Naive B cell (primary cell): ENCODE measurements around the gene UGT1A3. TPM values are rescaled to one million over a fixed set of nuclear protein-coding genes. Genes with fewer than 3 reads are reported as not detected.

Source experiments
- ATAC-seq, 2 donors: fragments of 150-1000 bp; cut with Tn5 transposase; 2 replicates each; pipeline ENCODE4 v1.10.0; 2021; ENCODE audit warnings: low read depth in 2 of 2, mild to moderate bottlenecking in 2 of 2, moderate library complexity in 2 of 2
- DNase-seq: peaks from one replicate; pipeline ENCODE4 v3.0.0; 2022
- H3K27ac Mint-ChIP-seq, 6 donors: one replicate each; pipeline ENCODE4 v1.8.0; 2020 to 2022; ENCODE audit warnings: mild to moderate bottlenecking in 6 of 6, mixed read lengths in 6 of 6, moderate library complexity in 5 of 6, inconsistent platforms in 2 of 6
- H3K27me3 Mint-ChIP-seq, 3 donors: one replicate each; pipeline ENCODE4 v1.8.0; 2021 to 2022; ENCODE audit warnings: mixed read lengths in 3 of 3, mild to moderate bottlenecking in 1 of 3
- H3K36me3 Mint-ChIP-seq, 2 donors: one replicate each; pipeline ENCODE4 v1.8.0; 2020 to 2022; ENCODE audit warnings: mixed read lengths in 2 of 2, inconsistent platforms in 1 of 2, mild to moderate bottlenecking in 1 of 2
- H3K4me1 Mint-ChIP-seq, 3 donors: one replicate each; pipeline ENCODE4 v1.8.0; 2020 to 2022; ENCODE audit warnings: mixed read lengths in 3 of 3, inconsistent platforms in 1 of 3, mild to moderate bottlenecking in 1 of 3, moderate library complexity in 1 of 3
- H3K4me3 Mint-ChIP-seq, 8 donors: one replicate each; pipeline ENCODE4 v1.8.0; 2020 to 2022; ENCODE audit warnings: mild to moderate bottlenecking in 8 of 8, mixed read lengths in 8 of 8, moderate library complexity in 8 of 8, inconsistent platforms in 2 of 8
- H3K9me3 Mint-ChIP-seq, 7 donors: one replicate each; pipeline ENCODE4 v1.8.0; 2020 to 2022; ENCODE audit warnings: mixed read lengths in 7 of 7, mild to moderate bottlenecking in 5 of 7, inconsistent platforms in 2 of 7, moderate library complexity in 1 of 7
- polyA plus RNA-seq, 6 donors: library from polyadenylated mRNA; unstranded; fragments of 300-500 nt; fragmentation: Illumina TruSeq; gene quantifications; one replicate each; pipeline ENCODE4 v1.2.3, GENCODE V29; 2021; ENCODE audit warnings: low read depth in 6 of 6

The UGT1A3 gene
- polyA plus RNA-seq, 6 donors from 2014 or later, result not detected

- Mint-ChIP-seq H3K27me3 (peaks cover 20 to 33% (median 24%) of the 10 kb centered on the region in 3 donors), H3K27ac (no peak overlapping the region), H3K4me3 (no peak overlapping the region), H3K9me3 (peaks cover 10 to 36% (median 24%) of the 10 kb centered on the region in 7 donors), H3K36me3 (peaks cover 13 to 19% of the 10 kb centered on the region in 2 donors), H3K4me1 (no peaks in the 10 kb centered on the region)
- DNase-seq (no peak), ATAC-seq (no peak)
These were observed 26.2 kb downstream of the UGT1A3 start for GRCh38 chr2:233754872-233755611.

- DNase-seq (no peak), ATAC-seq (no peak)
- Mint-ChIP-seq H3K4me1 (no peaks in the 10 kb centered on the region), H3K4me3 (no peak overlapping the region), H3K36me3 (peaks cover 6 to 9% of the 10 kb centered on the region in 2 donors), H3K27ac (peak overlapping the region in 1 of 6 donors; percentile 62), H3K27me3 (peaks cover 20 to 32% (median 20%) of the 10 kb centered on the region in 3 donors), H3K9me3 (peaks cover 4 to 21% (median 11%) of the 10 kb centered on the region in 7 donors)
These were observed 27.7 kb downstream of the UGT1A3 start for GRCh38 chr2:233756429-233757081.

- Mint-ChIP-seq H3K36me3 (peaks cover 0 to under 1% of the 10 kb centered on the region in 2 donors), H3K27me3 (peaks cover 10 to 24% (median 14%) of the 10 kb centered on the region in 3 donors), H3K9me3 (peaks cover 0 to 8% (median 4%) of the 10 kb centered on the region in 7 donors), H3K27ac (no peak overlapping the region), H3K4me1 (no peaks in the 10 kb centered on the region), H3K4me3 (no peak overlapping the region)
- DNase-seq, result no peak
- ATAC-seq, result no peak
These were observed 29.3 kb downstream of the UGT1A3 start for GRCh38 chr2:233758141-233758540.

- Mint-ChIP-seq H3K4me3 (peak overlapping the region in 1 of 8 donors; percentile 60), H3K4me1 (no peaks in the 10 kb centered on the region), H3K27ac (no peak overlapping the region), H3K9me3 (peaks cover 0 to 4% (median 3%) of the 10 kb centered on the region in 7 donors), H3K36me3 (no peaks in the 10 kb centered on the region), H3K27me3 (peaks cover 14 to 27% (median 15%) of the 10 kb centered on the region in 3 donors)
- DNase-seq, result no peak
- ATAC-seq, result no peak
These were observed 30.0 kb downstream of the UGT1A3 start for GRCh38 chr2:233758849-233759248.

GRCh38 chr2:233760043-233760442 is 31.2 kb downstream of the UGT1A3 start, which contains the start of gene UGT1A1:
Gene UGT1A1 (plus strand): TSS chr2:233760270. CDS start chr2:233760288, 18 bp downstream.
- Mint-ChIP-seq H3K4me1 (no peaks in the 10 kb centered on the region), H3K27ac (peak within 1 kb of the TSS in 1 of 6 donors; percentile 48), H3K9me3 (peaks cover 0 to 4% (median 0%) of the 10 kb centered on the region in 7 donors), H3K4me3 (peak within 1 kb of the TSS in 1 of 8 donors; percentile 60), H3K36me3 (no peaks in the 10 kb centered on the region), H3K27me3 (peaks cover 20 to 36% (median 25%) of the 10 kb centered on the region in 3 donors)
- ATAC-seq (no peak), DNase-seq (no peak)

GRCh38 chr2:233761040-233761769 is 32.4 kb downstream of the UGT1A3 start:
- H3K27ac Mint-ChIP-seq, result no peak overlapping the region
- H3K9me3 Mint-ChIP-seq, result peaks cover 0 to 4% (median 0%) of the 10 kb centered on the region in 7 donors
- H3K4me1 Mint-ChIP-seq, result no peaks in the 10 kb centered on the region
- H3K36me3 Mint-ChIP-seq, result no peaks in the 10 kb centered on the region
- no peak overlapping the region for H3K4me3 Mint-ChIP-seq
- H3K27me3 Mint-ChIP-seq, result peaks cover 25 to 45% (median 36%) of the 10 kb centered on the region in 3 donors
- no peak for ATAC-seq
- DNase-seq, result no peak

GRCh38 chr2:233764264-233764663 is 35.4 kb downstream of the UGT1A3 start:
- Mint-ChIP-seq H3K27ac (no peak overlapping the region), H3K36me3 (no peaks in the 10 kb centered on the region), H3K9me3 (peaks cover 0 to 2% (median 0%) of the 10 kb centered on the region in 7 donors), H3K4me3 (no peak overlapping the region), H3K4me1 (no peaks in the 10 kb centered on the region), H3K27me3 (peaks cover 36 to 53% (median 46%) of the 10 kb centered on the region in 3 donors)
- no peak for ATAC-seq
- no peak for DNase-seq

GRCh38 chr2:233764761-233765160 is 35.9 kb downstream of the UGT1A3 start:
- H3K4me3 Mint-ChIP-seq, result no peak overlapping the region
- DNase-seq, result no peak
- ATAC-seq, result no peak
- no peak overlapping the region for H3K27ac Mint-ChIP-seq
- H3K36me3 Mint-ChIP-seq, result no peaks in the 10 kb centered on the region
- peaks cover 0 to 2% (median 0%) of the 10 kb centered on the region in 7 donors for H3K9me3 Mint-ChIP-seq
- H3K27me3 Mint-ChIP-seq, result peaks cover 38 to 56% (median 50%) of the 10 kb centered on the region in 3 donors
- no peaks in the 10 kb centered on the region for H3K4me1 Mint-ChIP-seq

- no peak for DNase-seq
- H3K9me3 Mint-ChIP-seq, result peaks cover 0 to 2% (median 0%) of the 10 kb centered on the region in 7 donors
- H3K4me3 Mint-ChIP-seq, result no peak overlapping the region
- no peaks in the 10 kb centered on the region for H3K4me1 Mint-ChIP-seq
- H3K27ac Mint-ChIP-seq, result no peak overlapping the region
- no peak for ATAC-seq
- H3K27me3 Mint-ChIP-seq, result peaks cover 38 to 50% (median 49%) of the 10 kb centered on the region in 3 donors
- no peaks in the 10 kb centered on the region for H3K36me3 Mint-ChIP-seq
These were observed 37.6 kb downstream of the UGT1A3 start for GRCh38 chr2:233766416-233766815.

- ATAC-seq, result no peak
- no peak overlapping the region for H3K27ac Mint-ChIP-seq
- no peak overlapping the region for H3K4me3 Mint-ChIP-seq
- no peaks in the 10 kb centered on the region for H3K4me1 Mint-ChIP-seq
- DNase-seq, result no peak
- peaks cover 0 to 2% (median 0%) of the 10 kb centered on the region in 7 donors for H3K9me3 Mint-ChIP-seq
- no peaks in the 10 kb centered on the region for H3K36me3 Mint-ChIP-seq
- H3K27me3 Mint-ChIP-seq, result peaks cover 43 to 50% (median 50%) of the 10 kb centered on the region in 3 donors
These were observed 39.2 kb downstream of the UGT1A3 start for GRCh38 chr2:233768076-233768475.

- ATAC-seq, result no peak
- Mint-ChIP-seq H3K27me3 (peaks cover 32 to 41% (median 38%) of the 10 kb centered on the region in 3 donors), H3K36me3 (no peaks in the 10 kb centered on the region), H3K27ac (no peak overlapping the region), H3K4me1 (no peaks in the 10 kb centered on the region), H3K4me3 (no peak overlapping the region), H3K9me3 (peaks cover 0 to 2% (median 0%) of the 10 kb centered on the region in 7 donors)
- no peak for DNase-seq
These were observed 40.4 kb downstream of the UGT1A3 start for GRCh38 chr2:233769260-233769659.

- peaks cover 0 to 10% of the 10 kb centered on the region in 2 donors for H3K36me3 Mint-ChIP-seq
- H3K4me3 Mint-ChIP-seq, result no peak overlapping the region
- H3K9me3 Mint-ChIP-seq, result peaks cover 7 to 21% (median 8%) of the 10 kb centered on the region in 7 donors
- DNase-seq (no peak), ATAC-seq (no peak)
- H3K27ac Mint-ChIP-seq, result no peak overlapping the region
- no peaks in the 10 kb centered on the region for H3K4me1 Mint-ChIP-seq
- H3K27me3 Mint-ChIP-seq, result peaks cover 17 to 36% (median 31%) of the 10 kb centered on the region in 3 donors
These were observed 43.3 kb downstream of the UGT1A3 start for GRCh38 chr2:233772153-233772552.

- H3K9me3 Mint-ChIP-seq, result peaks cover 7 to 22% (median 12%) of the 10 kb centered on the region in 7 donors
- ATAC-seq (no peak), DNase-seq (no peak)
- peaks cover 15 to 38% (median 32%) of the 10 kb centered on the region in 3 donors for H3K27me3 Mint-ChIP-seq
- H3K36me3 Mint-ChIP-seq, result peaks cover 0 to 10% of the 10 kb centered on the region in 2 donors
- H3K4me3 Mint-ChIP-seq, result no peak overlapping the region
- no peaks in the 10 kb centered on the region for H3K4me1 Mint-ChIP-seq
- no peak overlapping the region for H3K27ac Mint-ChIP-seq
These were observed 43.7 kb downstream of the UGT1A3 start for GRCh38 chr2:233772583-233772982.
